ENCODE results near the gene IGF1.
A peak's percentile ranks its signal among the peaks of the same experiment; 100 is the strongest.

DNA sequence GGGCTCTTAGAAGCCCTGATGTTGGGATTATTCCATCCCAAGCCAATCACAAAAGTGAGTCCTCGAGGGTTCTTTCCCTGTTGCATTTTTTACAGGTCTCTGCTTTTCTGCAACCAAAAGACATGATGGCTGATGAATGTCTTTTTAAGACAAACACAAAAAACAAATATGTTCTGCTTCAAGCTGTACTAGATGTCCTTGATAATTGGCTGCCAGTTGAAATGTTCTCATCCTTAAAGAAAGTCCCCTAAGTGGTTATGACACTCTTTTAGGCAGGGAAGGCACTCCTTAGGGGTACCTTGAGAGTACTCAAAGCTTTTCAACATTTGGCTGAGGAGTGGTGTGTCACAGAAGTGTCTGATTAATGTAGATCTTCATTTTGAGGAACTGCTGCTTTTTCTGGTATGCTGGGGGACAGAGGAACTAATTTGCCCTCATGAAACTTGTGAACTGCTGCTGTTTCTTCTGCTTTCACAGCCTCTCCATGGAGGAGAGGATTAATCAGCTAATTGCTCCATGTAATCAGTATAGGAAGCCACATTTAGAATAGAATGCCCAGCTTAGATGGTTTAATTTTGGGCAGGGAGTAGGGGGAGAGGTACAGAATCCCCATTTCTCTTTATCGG, 22.8 kb upstream of the IGF1 start:
- TF ChIP-seq, protein P1, sequence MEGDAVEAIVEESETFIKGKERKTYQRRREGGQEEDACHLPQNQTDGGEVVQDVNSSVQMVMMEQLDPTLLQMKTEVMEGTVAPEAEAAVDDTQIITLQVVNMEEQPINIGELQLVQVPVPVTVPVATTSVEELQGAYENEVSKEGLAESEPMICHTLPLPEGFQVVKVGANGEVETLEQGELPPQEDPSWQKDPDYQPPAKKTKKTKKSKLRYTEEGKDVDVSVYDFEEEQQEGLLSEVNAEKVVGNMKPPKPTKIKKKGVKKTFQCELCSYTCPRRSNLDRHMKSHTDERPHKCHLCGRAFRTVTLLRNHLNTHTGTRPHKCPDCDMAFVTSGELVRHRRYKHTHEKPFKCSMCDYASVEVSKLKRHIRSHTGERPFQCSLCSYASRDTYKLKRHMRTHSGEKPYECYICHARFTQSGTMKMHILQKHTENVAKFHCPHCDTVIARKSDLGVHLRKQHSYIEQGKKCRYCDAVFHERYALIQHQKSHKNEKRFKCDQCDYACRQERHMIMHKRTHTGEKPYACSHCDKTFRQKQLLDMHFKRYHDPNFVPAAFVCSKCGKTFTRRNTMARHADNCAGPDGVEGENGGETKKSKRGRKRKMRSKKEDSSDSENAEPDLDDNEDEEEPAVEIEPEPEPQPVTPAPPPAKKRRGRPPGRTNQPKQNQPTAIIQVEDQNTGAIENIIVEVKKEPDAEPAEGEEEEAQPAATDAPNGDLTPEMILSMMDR (IDR thresholded peaks at IDR 0.05), result no peak
- peak in 1 of 2 donors; percentile 36 for TF ChIP-seq EP300 (IDR thresholded peaks at IDR 0.05)
- TF ChIP-seq POLR2A (IDR thresholded peaks at IDR 0.05), result no peak

All from tibial nerve (tissue), 4 donors.